ENCODE measurements around the gene RIOK2. TPM values are rescaled to one million over a fixed set of nuclear protein-coding genes. Genes with fewer than 3 reads are reported as not detected.

RIOK2 gene
- total and polyA plus RNA-seq, 2 donors from 2014 or later, result 18.2 to 23.3 TPM

DNA sequence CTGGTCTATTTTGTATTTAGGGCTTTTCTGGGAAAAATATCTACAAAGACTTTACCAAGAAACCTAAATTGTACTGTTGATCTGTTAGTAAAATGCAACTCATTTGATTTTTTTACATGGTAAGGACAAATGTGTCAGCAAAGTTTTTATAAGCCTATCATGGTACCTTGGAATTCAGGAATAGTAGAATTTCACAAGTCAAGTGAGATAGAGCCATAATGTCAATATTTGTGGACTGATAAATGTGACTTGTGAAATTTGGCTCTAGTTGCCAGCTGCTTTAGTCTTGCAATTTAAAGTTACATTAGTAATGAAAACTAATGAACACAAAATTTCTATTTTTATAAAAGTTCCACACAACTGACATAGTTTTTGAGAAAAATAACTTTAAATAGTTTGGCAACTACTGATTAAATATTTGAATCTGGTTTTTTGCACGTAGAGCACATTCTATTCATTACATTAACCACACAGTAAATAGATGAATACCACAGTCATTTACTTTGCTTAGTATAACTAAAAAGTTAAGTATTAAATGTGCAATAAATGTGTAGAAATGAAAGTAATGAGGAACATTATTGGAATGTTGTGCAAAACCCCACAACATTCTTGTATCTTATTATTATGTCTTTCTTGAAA, 41.2 kb upstream of the RIOK2 start:
- Histone ChIP-seq H3K27me3 (ENCODE audit: control insufficient read depth, insufficient read depth, low read length) (no peaks in the 10 kb centered on the region), H3K9me3 (ENCODE audit: control insufficient read depth in 2 of 3, insufficient read depth in 1 of 3, low read length in 3 of 3) (no peaks in the 10 kb centered on the region), H3K27ac (ENCODE audit: low read depth in 2 of 2, low read length in 2 of 2) (no peak overlapping the region), H3K4me3 (ENCODE audit: low read length in 3 of 3) (no peak overlapping the region), H3K4me1 (ENCODE audit: control insufficient read depth in 2 of 3, insufficient read depth in 2 of 3, low read depth in 1 of 3, low read length in 3 of 3) (no peaks in the 10 kb centered on the region), H3K36me3 (ENCODE audit: control insufficient read depth in 2 of 3, insufficient read depth in 3 of 3, low read length in 3 of 3) (no peaks in the 10 kb centered on the region), H3K9ac (ENCODE audit: low read length in 3 of 3) (no peak overlapping the region)
- intact Hi-C loops (cut with DNase I), result no loop called here
- no peak for FAIRE-seq
- TF ChIP-seq CTCF (IDR thresholded peaks at IDR 0.05; ENCODE audit: borderline replicate concordance, extremely low read depth, insufficient read depth), result no peak
- no peak for DNase-seq

- H3K27ac ChIP-seq (ENCODE audit: low read depth in 2 of 2, low read length in 2 of 2), result no peak overlapping the region
- H3K27me3 ChIP-seq (ENCODE audit: control insufficient read depth, insufficient read depth, low read length), result no peaks in the 10 kb centered on the region
- FAIRE-seq (no peak), DNase-seq (no peak)
- no peak overlapping the region for H3K9ac ChIP-seq (ENCODE audit: low read length in 3 of 3)
- H3K4me1 ChIP-seq (ENCODE audit: control insufficient read depth in 2 of 3, insufficient read depth in 2 of 3, low read depth in 1 of 3, low read length in 3 of 3), result no peaks in the 10 kb centered on the region
- intact Hi-C loops (cut with DNase I), result no loop called here
- H3K4me3 ChIP-seq (ENCODE audit: low read length in 3 of 3), result no peak overlapping the region
- H3K36me3 ChIP-seq (ENCODE audit: control insufficient read depth in 2 of 3, insufficient read depth in 3 of 3, low read length in 3 of 3), result no peaks in the 10 kb centered on the region
- no peaks in the 10 kb centered on the region for H3K9me3 ChIP-seq (ENCODE audit: control insufficient read depth in 2 of 3, insufficient read depth in 1 of 3, low read length in 3 of 3)
- TF ChIP-seq CTCF (IDR thresholded peaks at IDR 0.05; ENCODE audit: borderline replicate concordance, extremely low read depth, insufficient read depth), result no peak
Measured at GRCh38 chr5:97223596-97223995, 40.5 kb upstream of the RIOK2 start.

DNA sequence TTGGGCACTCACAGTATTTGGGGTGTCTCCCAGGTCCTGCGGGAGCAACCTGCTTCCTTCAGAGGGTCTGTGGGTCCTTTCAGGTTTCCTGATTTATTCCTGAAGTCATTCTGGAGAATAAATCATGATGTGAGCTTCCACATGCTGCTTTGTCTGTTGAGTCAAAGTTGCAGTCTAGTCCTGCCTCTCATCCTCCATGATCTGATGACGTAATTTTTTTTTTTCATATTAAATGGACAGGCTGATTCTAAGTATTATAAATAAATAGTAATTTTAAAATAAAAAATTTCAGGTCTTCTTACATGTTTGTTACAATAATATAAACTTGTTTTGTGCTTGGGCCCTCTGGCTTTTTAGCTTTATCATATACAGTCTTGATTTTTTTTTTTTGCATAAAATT, 26.3 kb upstream of the RIOK2 start:
- Histone ChIP-seq H3K4me1 (ENCODE audit: control insufficient read depth in 2 of 3, insufficient read depth in 2 of 3, low read depth in 1 of 3, low read length in 3 of 3) (no peaks in the 10 kb centered on the region), H3K9me3 (ENCODE audit: control insufficient read depth in 2 of 3, insufficient read depth in 1 of 3, low read length in 3 of 3) (peaks cover 0 to 11% (median 0%) of the 10 kb centered on the region in 3 donors), H3K27ac (ENCODE audit: low read depth in 2 of 2, low read length in 2 of 2) (no peak overlapping the region), H3K4me3 (ENCODE audit: low read length in 3 of 3) (no peak overlapping the region), H3K27me3 (ENCODE audit: control insufficient read depth, insufficient read depth, low read length) (no peaks in the 10 kb centered on the region), H3K36me3 (ENCODE audit: control insufficient read depth in 2 of 3, insufficient read depth in 3 of 3, low read length in 3 of 3) (no peaks in the 10 kb centered on the region), H3K9ac (ENCODE audit: low read length in 3 of 3) (no peak overlapping the region)
- intact Hi-C loops (cut with DNase I), result no loop called here
- FAIRE-seq (no peak), DNase-seq (no peak)
- no peak for TF ChIP-seq CTCF (IDR thresholded peaks at IDR 0.05; ENCODE audit: borderline replicate concordance, extremely low read depth, insufficient read depth)

DNA sequence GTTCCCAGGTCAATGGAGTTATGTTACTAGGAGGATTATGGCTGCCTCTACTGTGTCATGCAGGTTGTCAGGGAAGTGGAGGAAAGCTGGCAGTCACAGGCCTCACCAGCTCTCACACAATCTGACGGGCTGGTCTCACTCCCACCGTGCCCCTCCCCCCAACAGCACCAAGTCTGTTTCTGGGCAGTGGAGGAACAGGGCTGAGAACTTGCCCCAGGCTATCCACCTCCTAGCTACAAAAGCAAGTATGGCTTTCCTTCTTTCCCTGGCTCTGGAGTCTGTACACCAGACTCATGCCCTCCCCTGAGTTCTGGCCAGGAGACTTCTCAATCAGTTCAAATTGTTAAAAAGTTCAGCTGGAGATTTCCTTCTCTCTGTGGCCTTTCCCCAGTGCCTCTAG, 25.7 kb upstream of the RIOK2 start:
- H3K27me3 ChIP-seq (ENCODE audit: control insufficient read depth, insufficient read depth, low read length), result no peaks in the 10 kb centered on the region
- H3K4me1 ChIP-seq (ENCODE audit: control insufficient read depth in 2 of 3, insufficient read depth in 2 of 3, low read depth in 1 of 3, low read length in 3 of 3), result no peaks in the 10 kb centered on the region
- FAIRE-seq (no peak), DNase-seq (no peak)
- H3K9ac ChIP-seq (ENCODE audit: low read length in 3 of 3), result no peak overlapping the region
- intact Hi-C loops (cut with DNase I), result no loop called here
- TF ChIP-seq CTCF (IDR thresholded peaks at IDR 0.05; ENCODE audit: borderline replicate concordance, extremely low read depth, insufficient read depth), result no peak
- H3K36me3 ChIP-seq (ENCODE audit: control insufficient read depth in 2 of 3, insufficient read depth in 3 of 3, low read length in 3 of 3), result no peaks in the 10 kb centered on the region
- H3K27ac ChIP-seq (ENCODE audit: low read depth in 2 of 2, low read length in 2 of 2), result no peak overlapping the region
- peaks cover 0 to 8% (median 0%) of the 10 kb centered on the region in 3 donors for H3K9me3 ChIP-seq (ENCODE audit: control insufficient read depth in 2 of 3, insufficient read depth in 1 of 3, low read length in 3 of 3)
- no peak overlapping the region for H3K4me3 ChIP-seq (ENCODE audit: low read length in 3 of 3)

Measured in kidney (tissue), 14 donors.